Measurements from ENCODE around the gene TANC1.

- TF ChIP-seq CTCF (IDR thresholded peaks at IDR 0.05) (no peak), POLR2A (IDR thresholded peaks at IDR 0.05) (no peak)
Observed at GRCh38 chr2:159201360-159202063, 233.1 kb downstream of the TANC1 start.

All from vagina (tissue), 2 donors.